Adrenal gland (tissue), 19 donors: ENCODE data around the gene EQTN. TPM values are rescaled to one million over a fixed set of nuclear protein-coding genes. Genes with fewer than 3 reads are reported as not detected.

Source experiments
- DNase-seq, 7 donors: peaks; one replicate each; pipeline ENCODE4 v3.0.0-alpha.2; 2019 to 2020
- H3K27ac ChIP-seq, 5 donors: fragments of 200-600 bp; sonication (generic) in 4 of 5; 1 replicate in 3 of 5; 2 replicates in 2 of 5; pipeline versions ENCODE4 v1.5.1 to v1.8.0; 2016 to 2020; ENCODE audit warnings: mild to moderate bottlenecking in 1 of 5
- H3K27me3 ChIP-seq: fragments of 200-600 bp; 2 replicates; pipeline ENCODE4 v1.8.0; 2021
- H3K36me3 ChIP-seq, 2 donors: fragments of 200-600 bp; replicated peaks in 1 of 2; 1 replicate in 1 of 2; 2 replicates in 1 of 2; pipeline versions ENCODE4 v1.5.1 to v1.8.0; 2018 to 2022
- H3K4me1 ChIP-seq, 2 donors: fragments of 200-600 bp; replicated peaks in 1 of 2; 1 replicate in 1 of 2; 2 replicates in 1 of 2; pipeline versions ENCODE4 v1.5.1 to v1.8.0; 2018 to 2021
- H3K4me3 ChIP-seq, 4 donors: fragments of 200-600 bp; sonication (generic) in 3 of 4; one replicate each; pipeline ENCODE4 v1.5.1; 2016 to 2018
- H3K9me3 ChIP-seq, 3 donors: fragments of 200-600 bp; sonication (generic) in 1 of 3; replicated peaks in 1 of 3; 1 replicate in 2 of 3; 2 replicates in 1 of 3; pipeline versions ENCODE4 v1.5.1 to v1.8.0; 2016 to 2021
- CTCF ChIP-seq, 6 experiments: fragments of 450-650 bp in 4 of 6; fragments of 200-600 bp in 2 of 6; sonication (generic) in 1 of 6; IDR thresholded peaks; 1 replicate in 5 of 6; 2 replicates in 1 of 6; pipeline versions ENCODE4 v1.5.1 to v1.8.0; 2016 to 2021; ENCODE audit warnings: antibody characterized with exemption in 6 of 6, mild to moderate bottlenecking in 2 of 6, moderate library complexity in 1 of 6
- POLR2A ChIP-seq, 2 donors: fragments of 450-650 bp; IDR thresholded peaks; one replicate each; pipeline ENCODE4 v1.6.1; 2017; ENCODE audit warnings: antibody characterized with exemption in 2 of 2, mild to moderate bottlenecking in 2 of 2, moderate library complexity in 1 of 2
- WGBS, 4 donors: extraction: QIAGEN DNeasy Blood & Tissue Kit in 2 of 4; methylation state at CpG; one replicate each; pipeline versions ENCODE4 v1.1.5 to v1.1.7; 2013 to 2017; 5-methylcytosine and 5-hydroxymethylcytosine counted together
- intact Hi-C, 2 donors: fragments of 100-400 bp; cut with DNase I; formaldehyde crosslinking; loops; one replicate each; pipeline versions ENCODE4 v1.14.1 to v1.15.0; 2022 to 2023
- long read RNA-seq, 10 donors: library from polyadenylated mRNA in 3 of 10; unstranded in 2 of 10; stranded (forward) in 1 of 10; transcript quantifications; one replicate each; pipeline ENCODE4 v2.0.0 and lab custom pipeline, GENCODE V29; 2021 to 2026
- polyA plus RNA-seq, 3 donors: library from polyadenylated mRNA; stranded (reverse); fragments of 200-250 nt in 2 of 3; fragments of 350-450 nt in 1 of 3; fragmentation: Illumina TruSeq in 1 of 3; extraction: RNeasy Lipid Tissue Mini Kit (QIAGEN cat#74804) in 1 of 3; gene quantifications; one replicate each; pipeline ENCODE4 v1.2.3, GENCODE V29; 2013 to 2014
- total RNA-seq, 9 donors: library from RNA; depleted of rRNA in 4 of 9; stranded (reverse); fragments of >200 nt in 4 of 9; fragments of 120-200 nt in 1 of 9; fragmentation: NEBNext Ultra II Directional in 1 of 9; extraction: Animal tissue kit (Norgen Biotek cat#: 25700) in 1 of 9; gene quantifications; one replicate each; pipeline versions ENCODE4 v1.1.0 to v1.2.4, GENCODE V29; 2013 to 2023
- donor health status: healthy with polysubstance abuse.
- donor health status: Bipolar disorder and iron deficiency.
- donor health status: DM: yes; HTN: yes; CAD: no.
- donor health status: DM: no; HTN: no; CAD: no.
- donor health status: DM: no; HTN: no; CAD: no.
- donor health status: DM: yes; HTN: yes; CAD: no.

EQTN gene
- under 1 TPM in 1 of 9 donors, not detected in 8; 0.11 TPM for total RNA-seq
- under 1 TPM in 1 of 3 donors, not detected in 2; 0.24 TPM for polyA plus RNA-seq
- long read RNA-seq, donor 1 = 0 reads
- long read RNA-seq, donor 2 = 0 reads
- long read RNA-seq, donor 3 = 0 reads
- long read RNA-seq, donor 4 = 0 reads
- long read RNA-seq, donor 5 = 0 reads
- long read RNA-seq, donor 6 = 0 reads
- long read RNA-seq, donor 7 = 0 reads
- long read RNA-seq, donor 8 = 0 reads
- long read RNA-seq, donor 9 = 0 reads
- long read RNA-seq, donor 10 = 0 reads

DNA sequence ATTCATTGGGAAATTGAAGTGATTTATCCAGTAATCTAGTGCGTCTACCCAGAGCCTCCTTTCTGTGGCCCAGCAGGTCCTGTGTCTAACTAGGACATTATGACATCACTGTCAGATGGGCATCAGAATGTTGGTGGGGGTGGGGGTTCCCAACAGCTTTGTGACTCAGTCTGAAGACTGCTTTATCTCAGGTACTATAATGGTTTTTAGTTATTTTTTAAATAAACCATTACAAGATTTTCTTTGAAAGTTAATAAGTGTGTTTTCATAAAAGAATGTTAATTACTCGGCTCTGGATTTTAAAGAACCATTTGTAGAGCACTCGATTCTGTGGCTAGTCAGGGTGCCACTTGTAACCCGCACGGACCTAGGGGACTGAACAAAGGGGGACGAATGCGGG, at the start of gene EQTN:
EQTN (minus strand) TSS at position 101 of the 400 bp plus-strand sequence; CDS start at position 6, 95 bp downstream.
- Histone ChIP-seq H3K27ac (no peak within 1 kb of the TSS), H3K4me3 (no peak within 1 kb of the TSS), H3K36me3 (no peaks in the 10 kb centered on the region), H3K27me3 (no peaks in the 10 kb centered on the region), H3K4me1 (no peaks in the 10 kb centered on the region), H3K9me3 (no peaks in the 10 kb centered on the region)
- WGBS, 4 donors = 72 to 80% (median 78%) methylated on average over 7 of the region's 7 CpGs
- no peak for DNase-seq
- TF ChIP-seq CTCF (IDR thresholded peaks at IDR 0.05) (no peak), POLR2A (IDR thresholded peaks at IDR 0.05) (no peak)
- intact Hi-C loops = no loop called here

GRCh38 chr9:27344776-27345175, 47.8 kb upstream of the EQTN start:
- Histone ChIP-seq H3K9me3 (no peaks in the 10 kb centered on the region), H3K36me3 (no peaks in the 10 kb centered on the region), H3K4me3 (no peak overlapping the region), H3K27me3 (no peaks in the 10 kb centered on the region), H3K4me1 (peaks cover 0 to 23% of the 10 kb centered on the region in 2 donors), H3K27ac (no peak overlapping the region)
- 95 to 98% (median 96%) methylated on average over 7 of the region's 7 CpGs for WGBS, 4 donors
- DNase-seq = no peak
- TF ChIP-seq CTCF (IDR thresholded peaks at IDR 0.05) (no peak), POLR2A (IDR thresholded peaks at IDR 0.05) (no peak)
- intact Hi-C loops = loop anchor here in 1 of 2 donors (10.0 kb wide), 1 partner anchor 60 kb away; no protein-coding TSS in a partner anchor

- Histone ChIP-seq H3K27me3 (no peaks in the 10 kb centered on the region), H3K4me3 (no peak overlapping the region), H3K36me3 (no peaks in the 10 kb centered on the region), H3K4me1 (peaks cover 0 to 46% of the 10 kb centered on the region in 2 donors), H3K9me3 (no peaks in the 10 kb centered on the region), H3K27ac (peak overlapping the region in 2 of 5 donors; percentile 26 to 27)
- intact Hi-C loops = loop anchor here in 1 of 2 donors (10.0 kb wide), 1 partner anchor 63 kb away; no protein-coding TSS in a partner anchor
- TF ChIP-seq CTCF (IDR thresholded peaks at IDR 0.05) = no peak
- no peak for TF ChIP-seq POLR2A (IDR thresholded peaks at IDR 0.05)
- WGBS, 4 donors = 74 to 76% (median 75%) methylated on average over 9 of the region's 9 CpGs
- DNase-seq = no peak
These were observed 44.8 kb upstream of the EQTN start for GRCh38 chr9:27341545-27342294.

GRCh38 chr9:27340961-27341511, 44.1 kb upstream of the EQTN start:
- peak overlapping the region in 2 of 5 donors; percentile 26 to 36 for H3K27ac ChIP-seq
- intact Hi-C loops = loop anchor here in 1 of 2 donors (10.0 kb wide), 1 partner anchor 64 kb away; no protein-coding TSS in a partner anchor
- no peaks in the 10 kb centered on the region for H3K9me3 ChIP-seq
- no peak for TF ChIP-seq CTCF (IDR thresholded peaks at IDR 0.05)
- TF ChIP-seq POLR2A (IDR thresholded peaks at IDR 0.05) = no peak
- H3K27me3 ChIP-seq = no peaks in the 10 kb centered on the region
- no peak overlapping the region for H3K4me3 ChIP-seq
- no peaks in the 10 kb centered on the region for H3K36me3 ChIP-seq
- peaks cover 0 to 46% of the 10 kb centered on the region in 2 donors for H3K4me1 ChIP-seq
- WGBS, 4 donors = 70 to 83% (median 74%) methylated on average over 7 of the region's 7 CpGs
- DNase-seq = no peak
